Central memory CD8-positive, alpha-beta T cell (primary cell): Measurements from ENCODE around the gene ANKRD52.
"Not testable (repeated sequence)": the region's sequence is repeated elsewhere in the genome, so short reads cannot be mapped to it uniquely, and the experiment has no call there.

ENCODE experiments used
- ATAC-seq: fragments of 150-1000 bp; cut with Tn5 transposase; replicated peaks from 2 replicates; pipeline ENCODE4 v1.10.0; 2022; ENCODE audit warnings: mild to moderate bottlenecking, moderate FRiP score, moderate number of reproducible peaks; ENCODE audit not compliant: poor library complexity, severe bottlenecking; ENCODE audit errors: extremely low read depth
- DNase-seq, 2 donors: peaks; one replicate each; pipeline ENCODE4 v3.0.0; 2021; ENCODE audit warnings: low spot score in 2 of 2
- H3K27ac Mint-ChIP-seq: one replicate; pipeline ENCODE4 v1.8.0; 2022; ENCODE audit warnings: low read depth, mild to moderate bottlenecking, moderate library complexity, mixed read lengths
- H3K27me3 Mint-ChIP-seq: one replicate; pipeline ENCODE4 v1.8.0; 2022; ENCODE audit warnings: mixed read lengths
- H3K36me3 Mint-ChIP-seq: one replicate; pipeline ENCODE4 v1.8.0; 2022; ENCODE audit warnings: mild to moderate bottlenecking, moderate library complexity, mixed read lengths; ENCODE audit not compliant: insufficient read depth
- H3K4me1 Mint-ChIP-seq: one replicate; pipeline ENCODE4 v1.8.0; 2022; ENCODE audit warnings: mixed read lengths
- H3K4me3 Mint-ChIP-seq: one replicate; pipeline ENCODE4 v1.8.0; 2022; ENCODE audit warnings: mild to moderate bottlenecking, moderate library complexity, mixed read lengths
- H3K9me3 Mint-ChIP-seq: one replicate; pipeline ENCODE4 v1.8.0; 2022; ENCODE audit warnings: mixed read lengths

Gene ANKRD52

DNA sequence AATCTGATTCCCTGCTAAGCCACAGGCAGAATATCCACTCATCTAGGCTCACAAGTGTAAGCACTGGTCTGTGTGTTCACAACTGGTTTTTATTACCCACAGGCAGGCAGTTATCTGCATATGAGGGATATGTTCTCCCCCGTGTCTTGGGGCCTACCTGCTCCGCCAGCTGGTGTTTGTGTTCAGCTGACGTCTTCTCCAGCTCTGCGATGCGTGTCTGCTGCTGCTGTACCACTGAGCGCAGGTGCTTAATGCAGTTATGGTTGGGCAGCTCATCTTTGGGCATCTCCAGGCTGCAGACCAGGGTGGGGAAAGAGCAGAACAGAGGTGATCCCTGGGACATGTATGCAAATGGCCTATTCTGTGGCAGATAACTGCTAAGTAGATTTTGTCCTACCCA is 50.2 kb downstream of the ANKRD52 start:
- Mint-ChIP-seq H3K27ac (no peak overlapping the region), H3K4me1 (no peaks in the 10 kb centered on the region), H3K4me3 (no peak overlapping the region), H3K9me3 (no peaks in the 10 kb centered on the region), H3K27me3 (no peaks in the 10 kb centered on the region), H3K36me3 (peaks cover 41% of the 10 kb centered on the region)
- ATAC-seq (no peak), DNase-seq (no peak)

DNA sequence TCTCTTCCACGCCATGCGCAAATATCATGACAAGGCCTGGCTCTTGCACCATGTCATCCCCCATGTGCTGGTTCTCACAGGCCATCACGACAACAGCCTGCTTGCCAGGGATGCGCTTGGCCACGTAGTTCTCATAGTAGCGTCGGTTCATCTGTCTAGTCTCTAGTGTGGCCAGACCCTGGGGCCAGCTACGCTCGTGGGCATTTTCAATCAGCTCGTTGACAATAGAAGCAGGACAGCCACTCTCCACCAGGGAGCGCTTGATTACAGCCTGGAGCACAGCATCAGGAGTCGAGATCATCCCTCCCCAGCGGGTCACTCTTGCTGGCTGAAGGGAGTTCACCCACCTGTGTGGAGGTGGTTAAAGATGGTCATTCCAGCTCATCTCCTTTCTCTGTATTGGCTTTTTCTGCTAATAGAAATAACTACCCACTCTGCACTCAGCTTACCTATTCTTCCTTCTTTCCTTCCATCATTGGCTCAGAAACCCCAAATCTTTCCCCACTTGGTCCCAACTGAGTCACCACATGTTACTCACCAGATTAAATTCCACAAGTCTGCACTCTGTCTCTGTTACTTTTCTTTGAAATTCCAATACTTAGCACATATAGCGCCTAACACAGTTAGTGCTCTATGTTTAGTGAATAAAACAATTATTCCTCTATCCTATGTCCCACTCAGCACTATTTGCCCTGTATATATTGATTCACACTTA is 51.6 kb downstream of the ANKRD52 start:
- Mint-ChIP-seq H3K4me1 (no peaks in the 10 kb centered on the region), H3K9me3 (no peaks in the 10 kb centered on the region), H3K27ac (no peak overlapping the region), H3K4me3 (no peak overlapping the region), H3K36me3 (peaks cover 36% of the 10 kb centered on the region), H3K27me3 (no peaks in the 10 kb centered on the region)
- ATAC-seq = peak; percentile 24
- no peak for DNase-seq

DNA sequence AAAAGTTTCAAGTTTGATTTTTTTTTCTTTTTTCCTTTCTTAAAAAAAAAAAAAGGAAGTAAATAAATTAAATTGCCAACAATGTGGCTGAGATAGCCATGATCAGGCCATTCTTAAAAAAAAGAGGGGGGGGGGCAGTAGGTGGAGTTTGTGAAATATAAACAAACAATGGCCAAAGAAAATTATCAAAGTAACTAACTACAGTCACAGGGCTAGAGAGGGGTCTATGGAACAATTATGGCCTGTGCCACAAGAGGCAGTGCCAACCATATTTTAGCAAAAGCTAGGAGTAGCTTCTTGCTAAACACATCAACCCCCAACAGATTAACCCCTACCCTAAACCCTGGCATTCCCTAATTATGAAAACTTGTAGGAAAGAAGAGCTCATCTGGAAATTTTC is 52.7 kb downstream of the ANKRD52 start:
- no peaks in the 10 kb centered on the region for H3K9me3 Mint-ChIP-seq

DNA sequence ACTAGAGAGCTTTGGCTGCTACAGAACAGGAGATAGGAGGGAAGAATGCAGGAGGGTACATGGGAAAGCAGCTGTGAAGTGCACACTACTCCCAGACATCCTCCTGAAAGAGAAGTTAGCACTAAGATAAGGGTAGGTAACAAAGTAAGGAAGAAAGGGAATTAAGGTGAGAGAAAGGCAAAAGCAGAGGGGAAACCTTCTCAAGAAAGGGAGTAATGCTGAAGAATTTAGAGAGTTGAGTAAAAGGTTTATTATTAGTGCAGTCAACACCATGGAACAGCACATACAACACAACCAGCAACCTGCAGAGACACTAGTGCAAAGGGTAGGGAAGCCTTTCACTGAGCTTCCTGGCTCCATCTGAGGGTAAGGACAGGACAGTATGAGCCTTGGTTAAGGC is 53.9 kb downstream of the ANKRD52 start:
- Mint-ChIP-seq H3K27ac (peak overlapping the region; percentile 2), H3K4me3 (no peak overlapping the region), H3K4me1 (no peaks in the 10 kb centered on the region), H3K27me3 (no peaks in the 10 kb centered on the region), H3K36me3 (peaks cover 23% of the 10 kb centered on the region), H3K9me3 (no peaks in the 10 kb centered on the region)
- DNase-seq (no peak), ATAC-seq (no peak)

More for the DNA sequence above, 52.7 kb downstream of the ANKRD52 start:
- no peak overlapping the region for H3K4me3 Mint-ChIP-seq
- no peaks in the 10 kb centered on the region for H3K4me1 Mint-ChIP-seq
- DNase-seq = no peak
- peaks cover 31% of the 10 kb centered on the region for H3K36me3 Mint-ChIP-seq
- ATAC-seq = no peak
- no peaks in the 10 kb centered on the region for H3K27me3 Mint-ChIP-seq
- no peak overlapping the region for H3K27ac Mint-ChIP-seq

DNA sequence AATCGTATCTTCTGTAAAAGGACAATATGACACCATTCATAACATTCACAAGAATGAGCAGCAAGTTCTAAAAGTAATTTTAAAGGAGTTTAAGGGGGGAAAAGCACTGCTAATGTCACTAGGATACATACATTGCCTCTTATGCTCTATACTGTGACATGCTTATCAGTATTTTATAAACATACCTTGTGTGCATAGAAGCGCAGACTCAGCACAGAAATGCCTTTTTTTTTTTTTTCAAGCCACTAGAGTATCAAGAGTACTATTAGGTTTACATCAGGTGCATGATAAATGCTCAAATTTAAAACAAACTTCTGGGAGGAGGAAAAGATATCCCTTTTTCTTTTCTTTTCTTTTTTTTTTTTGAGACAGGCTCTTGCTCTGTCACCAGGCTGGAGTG is 55.3 kb downstream of the ANKRD52 start:
- DNase-seq (no peak), ATAC-seq (no peak)
- H3K27ac Mint-ChIP-seq = no peak overlapping the region
- H3K27me3 Mint-ChIP-seq = no peaks in the 10 kb centered on the region
- no peak overlapping the region for H3K4me3 Mint-ChIP-seq
- H3K9me3 Mint-ChIP-seq = no peaks in the 10 kb centered on the region
- no peaks in the 10 kb centered on the region for H3K4me1 Mint-ChIP-seq
- H3K36me3 Mint-ChIP-seq = peaks cover 14% of the 10 kb centered on the region

DNA sequence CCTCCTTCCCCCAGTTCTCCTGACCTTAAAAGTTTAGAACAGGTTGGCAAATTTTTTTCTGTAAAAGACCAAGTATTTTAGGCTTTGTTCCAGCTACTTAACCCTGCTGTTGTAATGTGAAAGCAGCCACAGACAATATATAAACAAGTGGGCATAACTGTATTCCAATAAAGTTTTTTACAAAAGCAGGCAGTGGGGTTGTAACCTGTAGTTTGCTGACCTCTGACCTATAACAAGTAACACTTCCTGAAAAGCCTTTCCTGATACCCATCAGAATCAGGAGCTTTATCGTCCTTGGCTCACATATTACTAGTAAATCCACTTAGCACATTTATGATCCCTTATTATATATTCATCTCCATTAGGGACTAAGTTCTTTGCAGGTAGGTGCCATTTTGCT is 55.8 kb downstream of the ANKRD52 start:
- H3K27ac Mint-ChIP-seq = peak overlapping the region; percentile 13
- H3K4me1 Mint-ChIP-seq = no peaks in the 10 kb centered on the region
- no peak for ATAC-seq
- H3K9me3 Mint-ChIP-seq = no peaks in the 10 kb centered on the region
- H3K4me3 Mint-ChIP-seq = no peak overlapping the region
- peaks cover 9% of the 10 kb centered on the region for H3K36me3 Mint-ChIP-seq
- H3K27me3 Mint-ChIP-seq = no peaks in the 10 kb centered on the region
- no peak for DNase-seq

DNA sequence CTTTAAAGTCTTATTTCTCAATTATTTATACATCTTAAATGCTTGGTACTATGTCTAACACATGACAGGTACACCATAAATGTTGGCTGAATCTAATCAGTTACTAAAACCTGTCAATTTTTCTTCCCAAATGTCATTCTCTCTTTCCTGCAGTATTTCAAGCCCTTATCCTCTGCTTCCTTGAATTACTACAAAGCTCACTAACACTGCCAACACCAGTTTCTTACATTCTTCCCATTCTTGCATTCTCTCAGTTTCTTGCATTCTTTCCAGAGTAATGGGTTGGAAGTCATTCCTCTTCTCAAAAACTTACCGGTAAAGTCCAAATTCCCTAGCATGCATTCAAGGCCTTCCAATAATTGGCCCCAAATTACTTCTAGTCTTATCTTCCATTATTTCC is 59.3 kb downstream of the ANKRD52 start:
- Mint-ChIP-seq H3K4me1 (peaks cover 4% of the 10 kb centered on the region), H3K27ac (no peak overlapping the region), H3K9me3 (no peaks in the 10 kb centered on the region), H3K36me3 (peaks cover 3% of the 10 kb centered on the region), H3K27me3 (no peaks in the 10 kb centered on the region), H3K4me3 (no peak overlapping the region)
- ATAC-seq = no peak
- DNase-seq = no peak

- Mint-ChIP-seq H3K9me3 (no peaks in the 10 kb centered on the region), H3K27me3 (no peaks in the 10 kb centered on the region), H3K36me3 (peaks cover 3% of the 10 kb centered on the region), H3K4me3 (no peak overlapping the region), H3K27ac (no peak overlapping the region), H3K4me1 (peaks cover 10% of the 10 kb centered on the region)
- DNase-seq = no peak
- ATAC-seq = no peak
Observed at GRCh38 chr12:56197921-56198635, 60.1 kb downstream of the ANKRD52 start.

GRCh38 chr12:56196818-56197550 is 61.2 kb downstream of the ANKRD52 start:
- H3K4me3 Mint-ChIP-seq, H3K27me3 Mint-ChIP-seq, H3K27ac Mint-ChIP-seq, DNase-seq, H3K36me3 Mint-ChIP-seq, H3K9me3 Mint-ChIP-seq, ATAC-seq: not testable (repeated sequence)
- H3K4me1 Mint-ChIP-seq = peaks cover 17% of the 10 kb centered on the region

GRCh38 chr12:56193025-56193578 is 65.1 kb downstream of the ANKRD52 start:
- Mint-ChIP-seq H3K9me3 (no peaks in the 10 kb centered on the region), H3K36me3 (peaks cover 22% of the 10 kb centered on the region), H3K27ac (peak overlapping the region; percentile 72), H3K27me3 (no peaks in the 10 kb centered on the region), H3K4me1 (peaks cover 37% of the 10 kb centered on the region), H3K4me3 (no peak overlapping the region)
- no peak for ATAC-seq
- DNase-seq = peak; percentile 37 to 64

DNA sequence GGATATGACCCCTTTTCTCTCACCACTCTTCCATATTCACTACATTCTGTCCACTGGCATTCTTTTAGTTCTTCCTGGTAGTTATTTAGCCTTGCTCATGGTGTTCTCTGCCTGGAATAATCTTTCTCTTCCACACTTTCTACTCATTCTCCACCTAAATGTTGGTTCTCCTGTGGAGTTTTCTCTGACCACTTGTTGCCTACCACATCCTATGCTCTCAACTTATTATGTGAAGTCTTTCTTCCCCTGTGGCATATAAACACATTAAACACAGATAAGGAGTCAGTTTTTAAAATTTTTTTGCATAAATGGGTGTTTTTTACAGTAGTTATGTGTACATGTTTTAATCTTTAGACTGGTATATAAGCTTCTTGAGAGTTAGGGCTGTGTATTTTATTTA is 65.6 kb downstream of the ANKRD52 start:
- Mint-ChIP-seq H3K27me3 (no peaks in the 10 kb centered on the region), H3K36me3 (peaks cover 26% of the 10 kb centered on the region), H3K4me1 (peaks cover 42% of the 10 kb centered on the region), H3K4me3 (no peak overlapping the region), H3K9me3 (no peaks in the 10 kb centered on the region), H3K27ac (peak overlapping the region; percentile 72)
- DNase-seq = no peak
- ATAC-seq = no peak

DNA sequence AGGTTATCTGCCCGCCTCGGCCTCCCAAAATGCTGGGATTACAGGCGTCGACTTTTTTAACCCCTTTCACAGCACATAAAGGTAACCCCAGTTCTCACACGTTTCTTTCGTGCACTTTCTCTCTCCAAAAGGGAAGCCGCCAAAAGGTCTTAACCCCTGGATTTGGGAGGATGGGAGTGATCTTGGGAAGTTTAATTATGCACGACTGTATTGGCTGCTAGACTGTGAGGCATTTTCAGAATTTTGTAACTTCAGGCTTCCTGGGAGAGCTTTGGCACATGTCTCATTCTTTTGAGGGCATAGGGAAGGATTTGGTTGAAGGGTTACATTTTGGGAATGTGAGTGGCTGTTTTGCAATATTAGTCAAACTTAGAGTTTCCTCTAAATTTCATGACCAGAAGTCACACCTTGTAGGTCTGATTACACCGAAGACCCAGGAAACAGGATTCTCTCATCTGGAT is 67.5 kb downstream of the ANKRD52 start:
- ATAC-seq = no peak
- Mint-ChIP-seq H3K9me3 (no peaks in the 10 kb centered on the region), H3K4me1 (peaks cover 48% of the 10 kb centered on the region)

More for the DNA sequence above, 67.5 kb downstream of the ANKRD52 start:
- Mint-ChIP-seq H3K27me3 (no peaks in the 10 kb centered on the region), H3K4me3 (peak overlapping the region; percentile 89), H3K36me3 (peaks cover 33% of the 10 kb centered on the region), H3K27ac (peak overlapping the region; percentile 98)
- no peak for DNase-seq
